HG03460 (cell line): ENCODE data around the gene ERBB2.
"Not testable (repeated sequence)": the region's sequence is repeated elsewhere in the genome, so short reads cannot be mapped to it uniquely, and the experiment has no call there.

ENCODE experiments used
- ATAC-seq: cut with Tn5 transposase; IDR thresholded peaks from one replicate; pipeline ENCODE4 v1.9.1; 2021; ENCODE audit not compliant: unreplicated experiment

ERBB2 gene

GRCh38 chr17:39722965-39723848, 23.3 kb downstream of the ERBB2 start:
- ATAC-seq = no peak

GRCh38 chr17:39724731-39725130, 24.9 kb downstream of the ERBB2 start:
- ATAC-seq = no peak

GRCh38 chr17:39725923-39726322, 26.1 kb downstream of the ERBB2 start:
- ATAC-seq = not testable (repeated sequence)

- ATAC-seq = no peak
Observed at GRCh38 chr17:39726617-39727016, 26.8 kb downstream of the ERBB2 start.

GRCh38 chr17:39727556-39727955, 27.7 kb downstream of the ERBB2 start:
- no peak for ATAC-seq

GRCh38 chr17:39729280-39729851, 29.5 kb downstream of the ERBB2 start:
- ATAC-seq = no peak

GRCh38 chr17:39730095-39730921, 30.4 kb downstream of the ERBB2 start, which contains the start of gene MIEN1:
Gene MIEN1 (minus strand): TSS chr17:39730532. CDS start chr17:39730495, 37 bp downstream.
- ATAC-seq = peak; percentile 79

- no peak for ATAC-seq
Observed at GRCh38 chr17:39732586-39732985, 32.7 kb downstream of the ERBB2 start.

- ATAC-seq = no peak
Observed at GRCh38 chr17:39735882-39736281, 36.0 kb downstream of the ERBB2 start.

- ATAC-seq = no peak
Observed at GRCh38 chr17:39736319-39737165, 36.7 kb downstream of the ERBB2 start.

GRCh38 chr17:39737206-39737759, 37.4 kb downstream of the ERBB2 start:
- ATAC-seq = no peak

- no peak for ATAC-seq
Observed at GRCh38 chr17:39737760-39738567, 38.1 kb downstream of the ERBB2 start, which contains the start of gene GRB7. Gene GRB7 (plus strand): TSS chr17:39737938. CDS start chr17:39742302, 4,364 bp downstream.

- no peak for ATAC-seq
Observed at GRCh38 chr17:39738568-39738901, 38.7 kb downstream of the ERBB2 start.

GRCh38 chr17:39738983-39739884, 39.4 kb downstream of the ERBB2 start:
- ATAC-seq = no peak

- no peak for ATAC-seq
Observed at GRCh38 chr17:39739885-39740356, 40.1 kb downstream of the ERBB2 start.

GRCh38 chr17:39740357-39741111, 40.7 kb downstream of the ERBB2 start:
- ATAC-seq = no peak

GRCh38 chr17:39742126-39742855, 42.4 kb downstream of the ERBB2 start:
- ATAC-seq = no peak
